Keratinocyte (primary cell): ENCODE measurements around the gene ST6GALNAC5. TPM values are rescaled to one million over a fixed set of nuclear protein-coding genes. Genes with fewer than 3 reads are reported as not detected.

Experiments
- DNase-seq: peaks from one replicate; pipeline ENCODE4 v3.0.0-alpha.2; 2011; ENCODE audit warnings: low read depth, missing footprints, low spot score
- FAIRE-seq: peaks from 2 replicates; lab custom pipeline; 2011; peaks lifted over from hg19 to GRCh38; lab: Jason Lieb, UNC
- H2AFZ ChIP-seq: 2 replicates; pipeline ENCODE4 v1.6.0; 2012; ENCODE audit warnings: low read length, control low read depth, inconsistent platforms; ENCODE audit not compliant: control insufficient read depth
- H3K27ac ChIP-seq: 2 replicates; pipeline ENCODE4 v1.5.1; 2011; ENCODE audit warnings: low read length; ENCODE audit not compliant: control insufficient read depth, insufficient read depth
- H3K27me3 ChIP-seq: 3 replicates; pipeline ENCODE4 v1.6.0; 2011; ENCODE audit warnings: low read length; ENCODE audit not compliant: control insufficient read depth, insufficient read depth; ENCODE audit errors: extremely low read depth
- H3K36me3 ChIP-seq, 2 experiments: 2 replicates in 1 of 2; 3 replicates in 1 of 2; pipeline ENCODE4 v1.5.1; 2011; ENCODE audit warnings: low read length in 2 of 2, mild to moderate bottlenecking in 1 of 2; ENCODE audit not compliant: control insufficient read depth in 2 of 2, insufficient read depth in 2 of 2; ENCODE audit errors: extremely low read depth in 1 of 2
- H3K4me1 ChIP-seq: 3 replicates; pipeline ENCODE4 v1.5.1; 2011; ENCODE audit warnings: low read length; ENCODE audit not compliant: control insufficient read depth, insufficient read depth; ENCODE audit errors: extremely low read depth
- H3K4me2 ChIP-seq: 3 replicates; pipeline ENCODE4 v1.6.0; 2011; ENCODE audit warnings: low read depth, low read length; ENCODE audit not compliant: control insufficient read depth, insufficient read depth; ENCODE audit errors: extremely low read depth
- H3K4me3 ChIP-seq, 3 experiments: fragments of 200-600 bp in 1 of 3; sonication (generic) in 1 of 3; 2 replicates in 2 of 3; 3 replicates in 1 of 3; pipeline ENCODE4 v1.5.1; 2011 to 2016; ENCODE audit warnings: low read length in 3 of 3, mild to moderate bottlenecking in 3 of 3, control low read depth in 2 of 3, inconsistent platforms in 1 of 3, low read depth in 1 of 3, mixed read lengths in 1 of 3, mixed run types in 1 of 3, moderate library complexity in 1 of 3; ENCODE audit not compliant: control insufficient read depth in 2 of 3, insufficient read depth in 2 of 3; ENCODE audit errors: extremely low read depth in 1 of 3
- H3K79me2 ChIP-seq: 2 replicates; pipeline ENCODE4 v1.6.0; 2012; ENCODE audit warnings: low read length; ENCODE audit not compliant: control insufficient read depth, insufficient read depth
- H3K9ac ChIP-seq: 3 replicates; pipeline ENCODE4 v1.6.0; 2011; ENCODE audit warnings: low read length; ENCODE audit not compliant: control insufficient read depth, insufficient read depth; ENCODE audit errors: extremely low read depth
- H3K9me1 ChIP-seq: 3 replicates; pipeline ENCODE4 v1.6.0; 2011; ENCODE audit warnings: low read length; ENCODE audit not compliant: control insufficient read depth, insufficient read depth; ENCODE audit errors: extremely low read depth
- H3K9me3 ChIP-seq: 2 replicates; pipeline ENCODE4 v1.5.1; 2012; ENCODE audit warnings: low read depth, low read length; ENCODE audit not compliant: control insufficient read depth
- H4K20me1 ChIP-seq: 3 replicates; pipeline ENCODE4 v1.6.0; 2011; ENCODE audit warnings: low read length; ENCODE audit not compliant: control insufficient read depth, insufficient read depth; ENCODE audit errors: extremely low read depth
- EZH2 ChIP-seq: IDR thresholded peaks from one replicate; pipeline ENCODE4 v1.6.1; 2012; ENCODE audit warnings: inconsistent platforms, mild to moderate bottlenecking, low read length, moderate library complexity
- dilution Hi-C: fragments of 300-500 bp; cut with MboI; formaldehyde crosslinking; loops from one replicate; pipeline ENCODE4 v1.7.0; 2020; ENCODE audit warnings: low sequenced_read_pairs; ENCODE audit not compliant: extremely low pct_ligation_motif_present
- polyA plus RNA-seq, 5 experiments: library from polyadenylated mRNA; depleted of rRNA in 3 of 5; stranded (reverse) in 3 of 5; stranded (forward) in 1 of 5; unstranded in 1 of 5; fragments of >200 nt; gene quantifications; 1 replicate in 1 of 5; 2 replicates in 3 of 5; 3 replicates in 1 of 5; pipeline versions ENCODE4 v1.2.1 to v1.2.3, GENCODE V29; 2011 to 2012; ENCODE audit warnings: missing spikeins in 2 of 5, low read depth in 1 of 5, low replicate concordance in 1 of 5
- TF ChIP-seq, protein P1 (sequence below), 3 experiments: IDR thresholded peaks in 1 of 3; conservative IDR thresholded peaks in 1 of 3; optimal IDR thresholded peaks in 1 of 3; 2 replicates in 2 of 3; 3 replicates in 1 of 3; pipeline versions ENCODE3 to v1.5.1; 2011; ENCODE audit warnings: low read length in 3 of 3, mild to moderate bottlenecking in 3 of 3, moderate library complexity in 2 of 3, control low read depth in 1 of 3, inconsistent platforms in 1 of 3; ENCODE audit not compliant: insufficient read depth in 2 of 3; ENCODE audit errors: extremely low read depth in 1 of 3

The ST6GALNAC5 gene
- polyA plus RNA-seq, 1 donor (not counting 4 experiments of a cell fraction or from before 2014, with no cell fraction given), result 12.8 TPM

DNA sequence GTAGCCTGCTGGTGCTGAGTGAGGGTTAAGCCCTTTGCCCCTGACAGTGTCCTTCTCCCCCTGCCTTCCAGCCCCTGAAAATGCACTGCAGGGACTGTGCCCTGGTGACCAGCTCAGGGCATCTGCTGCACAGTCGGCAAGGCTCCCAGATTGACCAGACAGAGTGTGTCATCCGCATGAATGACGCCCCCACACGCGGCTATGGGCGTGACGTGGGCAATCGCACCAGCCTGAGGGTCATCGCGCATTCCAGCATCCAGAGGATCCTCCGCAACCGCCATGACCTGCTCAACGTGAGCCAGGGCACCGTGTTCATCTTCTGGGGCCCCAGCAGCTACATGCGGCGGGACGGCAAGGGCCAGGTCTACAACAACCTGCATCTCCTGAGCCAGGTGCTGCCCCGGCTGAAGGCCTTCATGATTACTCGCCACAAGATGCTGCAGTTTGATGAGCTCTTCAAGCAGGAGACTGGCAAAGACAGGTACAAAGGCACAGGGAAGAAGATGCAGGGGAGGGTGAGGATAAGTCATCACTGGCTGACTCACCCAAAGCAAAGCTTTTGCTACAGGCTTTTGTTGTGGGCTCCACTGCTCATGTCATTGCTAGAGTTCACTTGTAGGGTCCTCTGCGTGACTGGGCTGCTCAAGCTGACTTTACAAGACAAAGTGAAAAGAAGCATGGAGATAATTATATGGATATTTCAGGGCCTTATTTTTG, 177.0 kb downstream of the ST6GALNAC5 start:
- dilution Hi-C loops, result no loop called here
- Histone ChIP-seq H4K20me1 (no peaks in the 10 kb centered on the region), H3K27me3 (no peaks in the 10 kb centered on the region), H3K9me3 (no peaks in the 10 kb centered on the region), H3K4me3 (no peak overlapping the region), H3K9ac (no peak overlapping the region), H2AFZ (no peak overlapping the region), H3K36me3 (peaks cover 0 to 4% of the 10 kb centered on the region in 2 experiments), H3K4me1 (peaks cover 16% of the 10 kb centered on the region), H3K27ac (no peak overlapping the region), H3K4me2 (no peak overlapping the region), H3K79me2 (peaks cover 5% of the 10 kb centered on the region), H3K9me1 (peaks cover 2% of the 10 kb centered on the region)
- peak; percentile 35 for DNase-seq
- FAIRE-seq, result peak; percentile 94
- TF ChIP-seq, protein P1, sequence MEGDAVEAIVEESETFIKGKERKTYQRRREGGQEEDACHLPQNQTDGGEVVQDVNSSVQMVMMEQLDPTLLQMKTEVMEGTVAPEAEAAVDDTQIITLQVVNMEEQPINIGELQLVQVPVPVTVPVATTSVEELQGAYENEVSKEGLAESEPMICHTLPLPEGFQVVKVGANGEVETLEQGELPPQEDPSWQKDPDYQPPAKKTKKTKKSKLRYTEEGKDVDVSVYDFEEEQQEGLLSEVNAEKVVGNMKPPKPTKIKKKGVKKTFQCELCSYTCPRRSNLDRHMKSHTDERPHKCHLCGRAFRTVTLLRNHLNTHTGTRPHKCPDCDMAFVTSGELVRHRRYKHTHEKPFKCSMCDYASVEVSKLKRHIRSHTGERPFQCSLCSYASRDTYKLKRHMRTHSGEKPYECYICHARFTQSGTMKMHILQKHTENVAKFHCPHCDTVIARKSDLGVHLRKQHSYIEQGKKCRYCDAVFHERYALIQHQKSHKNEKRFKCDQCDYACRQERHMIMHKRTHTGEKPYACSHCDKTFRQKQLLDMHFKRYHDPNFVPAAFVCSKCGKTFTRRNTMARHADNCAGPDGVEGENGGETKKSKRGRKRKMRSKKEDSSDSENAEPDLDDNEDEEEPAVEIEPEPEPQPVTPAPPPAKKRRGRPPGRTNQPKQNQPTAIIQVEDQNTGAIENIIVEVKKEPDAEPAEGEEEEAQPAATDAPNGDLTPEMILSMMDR (optimal IDR thresholded peaks at IDR 0.05 in 1 of 3, IDR thresholded peaks at IDR 0.05 in 1 of 3, conservative IDR thresholded peaks at IDR 0.05 in 1 of 3; ENCODE audit: extremely low read depth in 1 of 3, insufficient read depth in 2 of 3, low read length in 3 of 3), result no peak

DNA sequence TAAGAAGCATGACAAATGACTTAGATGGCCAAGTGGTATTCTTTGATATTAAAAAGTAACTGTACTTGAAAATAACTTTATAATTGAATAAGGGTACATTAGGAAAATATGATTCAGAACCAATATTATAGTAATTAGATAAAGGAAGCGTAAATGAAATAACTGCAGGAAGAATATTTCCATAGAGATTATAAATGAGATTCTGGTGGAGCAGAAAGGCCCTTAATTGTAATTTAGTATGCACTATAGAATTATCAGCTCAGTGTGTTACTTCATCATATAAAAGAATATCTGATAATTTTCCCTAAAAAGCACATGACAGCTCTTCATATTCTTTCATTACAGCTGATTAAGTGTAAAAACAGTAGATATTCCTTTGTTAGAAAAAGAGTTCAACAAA, 180.3 kb downstream of the ST6GALNAC5 start:
- H3K9me3 ChIP-seq, result no peaks in the 10 kb centered on the region
- H3K4me3 ChIP-seq, result no peak overlapping the region
- H3K9ac ChIP-seq, result no peak overlapping the region
- dilution Hi-C loops, result no loop called here
- H3K27me3 ChIP-seq, result no peaks in the 10 kb centered on the region
- no peak overlapping the region for H2AFZ ChIP-seq
- no peak overlapping the region for H3K4me2 ChIP-seq
- no peaks in the 10 kb centered on the region for H4K20me1 ChIP-seq
- H3K79me2 ChIP-seq, result no peaks in the 10 kb centered on the region
- DNase-seq (no peak), FAIRE-seq (no peak)
- TF ChIP-seq, protein P1 (optimal IDR thresholded peaks at IDR 0.05 in 1 of 3, IDR thresholded peaks at IDR 0.05 in 1 of 3, conservative IDR thresholded peaks at IDR 0.05 in 1 of 3; ENCODE audit: extremely low read depth in 1 of 3, insufficient read depth in 2 of 3, low read length in 3 of 3), result no peak
- no peak for TF ChIP-seq EZH2
- peaks cover 8 to 13% of the 10 kb centered on the region in 2 experiments for H3K36me3 ChIP-seq
- peaks cover 3% of the 10 kb centered on the region for H3K4me1 ChIP-seq
- no peak overlapping the region for H3K27ac ChIP-seq
- H3K9me1 ChIP-seq, result peaks cover 2% of the 10 kb centered on the region
